HEK293 (cell line): ENCODE data around the gene HILPDA.
A peak's percentile ranks its signal among the peaks of the same experiment; 100 is the strongest.

Experiments used
- CTCF ChIA-PET: fragments of 350-600 bp; formaldehyde crosslinking; extraction: SDS; loops from one replicate; lab custom pipeline; 2021; ENCODE audit warnings: antibody characterized with exemption; lab: Yijun Ruan, JAX
- POLR2A ChIA-PET: fragments of 300-600 bp; formaldehyde crosslinking; extraction: SDS; loops from one replicate; lab custom pipeline; 2020; ENCODE audit warnings: antibody characterized with exemption, inconsistent platforms; lab: Yijun Ruan, JAX
- H3K27ac ChIP-seq: fragments of 200-500 bp; sonication (Bioruptor generic); 2 replicates; pipeline ENCODE4 v1.5.1; 2014; ENCODE audit warnings: low read depth, low read length, control low read depth, inconsistent platforms; ENCODE audit errors: extremely low read depth
- H3K36me3 ChIP-seq, 2 experiments: fragments of 200-500 bp in 1 of 2; sonication (Bioruptor generic) in 1 of 2; 1 replicate in 1 of 2; 2 replicates in 1 of 2; pipeline ENCODE4 v1.5.1; 2014 to 2017; ENCODE audit warnings: inconsistent platforms in 2 of 2, low read length in 2 of 2; ENCODE audit not compliant: control insufficient read depth in 2 of 2, insufficient read depth in 1 of 2
- H3K4me1 ChIP-seq: fragments of 200-500 bp; sonication (Bioruptor generic); 2 replicates; pipeline ENCODE4 v1.5.1; 2014; ENCODE audit warnings: mild to moderate bottlenecking, low read length, inconsistent platforms; ENCODE audit not compliant: control insufficient read depth, insufficient read depth
- H3K4me3 ChIP-seq: 2 replicates; pipeline ENCODE4 v1.5.1; 2011; ENCODE audit warnings: low read depth, mild to moderate bottlenecking, control low read depth, low read length, moderate library complexity
- H3K9me3 ChIP-seq: fragments of 200-500 bp; sonication (Bioruptor generic); 2 replicates; pipeline ENCODE4 v1.5.1; 2014; ENCODE audit warnings: low read depth, low read length, inconsistent platforms; ENCODE audit not compliant: control insufficient read depth, insufficient read depth
- AEBP2 ChIP-seq: fragments of 450-650 bp; formaldehyde crosslinking; IDR thresholded peaks from 2 replicates; pipeline ENCODE4 v1.5.1; 2016; ENCODE audit warnings: missing biosample characterization, missing genetic modification characterization, borderline replicate concordance
- FEZF1 ChIP-seq: fragments of 450-650 bp; formaldehyde crosslinking; IDR thresholded peaks from 2 replicates; pipeline ENCODE4 v1.5.1; 2016; ENCODE audit warnings: missing biosample characterization, missing genetic modification characterization
- GLI2 ChIP-seq: fragments of 450-650 bp; formaldehyde crosslinking; IDR thresholded peaks from 2 replicates; pipeline ENCODE4; 2017; ENCODE audit warnings: missing biosample characterization, missing genetic modification characterization, low read depth, borderline replicate concordance
- GLIS1 ChIP-seq: fragments of 450-650 bp; formaldehyde crosslinking; IDR thresholded peaks from 2 replicates; pipeline ENCODE4 v1.5.1; 2016; ENCODE audit warnings: missing biosample characterization, missing genetic modification characterization
- SP2 ChIP-seq: fragments of 450-650 bp; formaldehyde crosslinking; IDR thresholded peaks from 2 replicates; pipeline ENCODE4 v1.5.1; 2016; ENCODE audit warnings: missing biosample characterization, missing genetic modification characterization
- ZBTB10 ChIP-seq: fragments of 450-650 bp; formaldehyde crosslinking; IDR thresholded peaks from 2 replicates; pipeline ENCODE4 v1.5.1; 2016; ENCODE audit warnings: missing biosample characterization, missing genetic modification characterization
- ZBTB7A ChIP-seq: fragments of 450-650 bp; formaldehyde crosslinking; IDR thresholded peaks from 2 replicates; pipeline ENCODE4 v1.5.1; 2016; ENCODE audit warnings: low read depth, missing biosample characterization, missing genetic modification characterization
- ZIC2 ChIP-seq: fragments of 450-650 bp; formaldehyde crosslinking; IDR thresholded peaks from 2 replicates; pipeline ENCODE4 v1.5.1; 2016; ENCODE audit warnings: missing biosample characterization, missing genetic modification characterization
- ZNF133 ChIP-seq: fragments of 450-650 bp; formaldehyde crosslinking; IDR thresholded peaks from 2 replicates; pipeline ENCODE4 v1.5.1; 2016; ENCODE audit warnings: missing biosample characterization, missing genetic modification characterization
- ZNF175 ChIP-seq: fragments of 450-650 bp; formaldehyde crosslinking; IDR thresholded peaks from 2 replicates; pipeline ENCODE4 v1.5.1; 2016; ENCODE audit warnings: missing biosample characterization, missing genetic modification characterization
- ZNF2 ChIP-seq: fragments of 450-650 bp; formaldehyde crosslinking; IDR thresholded peaks from 2 replicates; pipeline ENCODE4 v1.5.1; 2016; ENCODE audit warnings: missing biosample characterization, missing genetic modification characterization
- ZNF362 ChIP-seq: fragments of 450-650 bp; formaldehyde crosslinking; IDR thresholded peaks from 2 replicates; pipeline ENCODE4 v1.5.1; 2016; ENCODE audit warnings: missing biosample characterization, missing genetic modification characterization
- ZNF391 ChIP-seq: fragments of 450-650 bp; formaldehyde crosslinking; IDR thresholded peaks from 2 replicates; pipeline ENCODE4 v1.5.1; 2016; ENCODE audit warnings: low read depth, missing biosample characterization, missing genetic modification characterization, borderline replicate concordance
- ZNF416 ChIP-seq: fragments of 450-650 bp; formaldehyde crosslinking; IDR thresholded peaks from 2 replicates; pipeline ENCODE4 v1.5.1; 2016; ENCODE audit warnings: missing biosample characterization, missing genetic modification characterization
- ZNF426 ChIP-seq: fragments of 450-650 bp; formaldehyde crosslinking; IDR thresholded peaks from 2 replicates; pipeline ENCODE4 v1.5.1; 2017; ENCODE audit warnings: missing biosample characterization, missing genetic modification characterization, mild to moderate bottlenecking, inconsistent platforms, moderate library complexity
- ZNF501 ChIP-seq: fragments of 450-650 bp; formaldehyde crosslinking; IDR thresholded peaks from 2 replicates; pipeline ENCODE4 v1.5.1; 2016; ENCODE audit warnings: missing biosample characterization, missing genetic modification characterization
- ZNF530 ChIP-seq: fragments of 450-650 bp; formaldehyde crosslinking; IDR thresholded peaks from 2 replicates; pipeline ENCODE4 v1.5.1; 2016; ENCODE audit warnings: low read depth, missing biosample characterization, missing genetic modification characterization
- ZNF571 ChIP-seq: fragments of 450-650 bp; formaldehyde crosslinking; IDR thresholded peaks from 2 replicates; pipeline ENCODE4 v1.5.0; 2017; ENCODE audit warnings: missing biosample characterization, missing genetic modification characterization
- ZNF610 ChIP-seq: fragments of 450-650 bp; formaldehyde crosslinking; IDR thresholded peaks from 2 replicates; pipeline ENCODE4 v1.5.1; 2016; ENCODE audit warnings: missing biosample characterization, missing genetic modification characterization, borderline replicate concordance
- ZNF621 ChIP-seq: fragments of 450-650 bp; formaldehyde crosslinking; IDR thresholded peaks from 2 replicates; pipeline ENCODE4 v1.5.1; 2017; ENCODE audit warnings: missing biosample characterization, missing genetic modification characterization
- ZNF629 ChIP-seq: fragments of 450-650 bp; formaldehyde crosslinking; IDR thresholded peaks from 2 replicates; pipeline ENCODE4 v1.5.1; 2017; ENCODE audit warnings: missing biosample characterization, missing genetic modification characterization
- ZNF639 ChIP-seq: fragments of 450-650 bp; formaldehyde crosslinking; IDR thresholded peaks from 2 replicates; pipeline ENCODE4 v1.5.1; 2016; ENCODE audit warnings: missing biosample characterization, missing genetic modification characterization
- ZNF664 ChIP-seq: fragments of 450-650 bp; formaldehyde crosslinking; IDR thresholded peaks from 2 replicates; pipeline ENCODE4 v1.5.1; 2016; ENCODE audit warnings: missing biosample characterization, missing genetic modification characterization
- ZNF747 ChIP-seq: fragments of 450-650 bp; formaldehyde crosslinking; IDR thresholded peaks from 2 replicates; pipeline ENCODE4 v1.5.1; 2016; ENCODE audit warnings: missing biosample characterization, missing genetic modification characterization

HILPDA gene

GRCh38 chr7:128427289-128427891, 28.3 kb upstream of the HILPDA start (continued):
- no peak for TF ChIP-seq ZBTB10

- TF ChIP-seq ZNF621 (tag by site-specific recombination) (no peak), ZNF664 (no peak), GLI2 (no peak), ZNF629 (tag by site-specific recombination) (no peak), ZNF571 (no peak), ZNF2 (tag by site-specific recombination) (no peak), ZBTB10 (no peak), ZNF501 (tag by site-specific recombination) (no peak), ZNF133 (no peak), ZNF639 (tag by site-specific recombination) (no peak), ZNF530 (tag by site-specific recombination) (no peak)
- Histone ChIP-seq H3K9me3 (no peaks in the 10 kb centered on the region), H3K4me1 (no peaks in the 10 kb centered on the region), H3K4me3 (no peak overlapping the region), H3K27ac (no peak overlapping the region), H3K36me3 (no peaks in the 10 kb centered on the region)
- ChIA-PET CTCF (interaction anchor here (0.6 to 9.2 kb wide), 7 partner anchors 31 to 1280 kb away, joined by 3 to 189 read pairs (median 5); partner anchors contain the start of gene RBM28), POLR2A (no interaction called here)
Observed at GRCh38 chr7:128430207-128430606, 25.5 kb upstream of the HILPDA start.

- no peaks in the 10 kb centered on the region for H3K9me3 ChIP-seq
- no peak overlapping the region for H3K27ac ChIP-seq
- no peaks in the 10 kb centered on the region for H3K36me3 ChIP-seq
- ChIA-PET CTCF (interaction anchor here (0.6 to 9.2 kb wide), 6 partner anchors 29 to 450 kb away, joined by 4 to 189 read pairs (median 60); partner anchors contain the start of gene RBM28), POLR2A (no interaction called here)
- H3K4me1 ChIP-seq, result no peaks in the 10 kb centered on the region
- no peak overlapping the region for H3K4me3 ChIP-seq
- TF ChIP-seq ZNF391 (tag by site-specific recombination) (no peak), ZNF362 (no peak), ZNF175 (tag by site-specific recombination) (no peak), ZBTB7A (tag by site-specific recombination) (no peak), FEZF1 (no peak), ZNF571 (no peak), ZNF416 (tag by site-specific recombination) (no peak), ZNF747 (tag by site-specific recombination) (no peak), ZNF610 (tag by site-specific recombination) (no peak), AEBP2 (no peak), GLIS1 (peak; percentile 56; the same call in 1 of the 2 replicates), ZIC2 (tag by site-specific recombination) (peak; percentile 96), SP2 (tag by site-specific recombination) (no peak), ZNF426 (tag by site-specific recombination) (no peak)
Observed at GRCh38 chr7:128431221-128431620, 24.5 kb upstream of the HILPDA start.
